GM23338 (cell line): ENCODE measurements around the gene SNRPA. TPM values are rescaled to one million over a fixed set of nuclear protein-coding genes. Genes with fewer than 3 reads are reported as not detected.
"Not testable (repeated sequence)": the region's sequence is repeated elsewhere in the genome, so short reads cannot be mapped to it uniquely, and the experiment has no call there.

Experiments
- ATAC-seq: fragments of 200-7000 bp; cut with Tn5 transposase; 3 replicates; pipeline ENCODE4 v1.9.1; 2020
- DNase-seq: peaks from one replicate; pipeline ENCODE4 v3.0.0-alpha.2; 2015; ENCODE audit warnings: low spot score
- H2AFZ ChIP-seq: fragments of 200-600 bp; sonication (generic); 2 replicates; pipeline ENCODE4 v1.8.0; 2016; ENCODE audit warnings: antibody characterized with exemption, mild to moderate bottlenecking, moderate library complexity
- H3F3A ChIP-seq: fragments of 200-600 bp; sonication (generic); replicated peaks from 2 replicates; pipeline ENCODE4 v1.8.0; 2017; ENCODE audit warnings: antibody characterized with exemption, mixed run types, low read depth
- H3K27ac ChIP-seq: fragments of 200-600 bp; sonication (generic); 2 replicates; pipeline ENCODE4 v1.6.1; 2016; ENCODE audit warnings: low read depth
- H3K27me3 ChIP-seq: fragments of 200-600 bp; sonication (generic); 2 replicates; pipeline ENCODE4 v1.8.0; 2016; ENCODE audit warnings: mild to moderate bottlenecking, mixed run types, moderate library complexity; ENCODE audit not compliant: insufficient read depth
- H3K36me3 ChIP-seq: fragments of 200-600 bp; sonication (generic); 2 replicates; pipeline ENCODE4 v1.8.0; 2016; ENCODE audit warnings: mild to moderate bottlenecking; ENCODE audit not compliant: insufficient read depth
- H3K4me1 ChIP-seq: fragments of 200-600 bp; sonication (generic); 2 replicates; pipeline ENCODE4 v1.8.0; 2016; ENCODE audit warnings: mild to moderate bottlenecking, moderate library complexity; ENCODE audit not compliant: insufficient read depth
- H3K4me2 ChIP-seq: fragments of 200-600 bp; sonication (generic); 2 replicates; pipeline ENCODE4 v1.7.1; 2017; ENCODE audit warnings: mixed run types
- H3K4me3 ChIP-seq: fragments of 200-600 bp; sonication (generic); 2 replicates; pipeline ENCODE4 v1.6.1; 2016; ENCODE audit warnings: mixed run types
- H3K79me2 ChIP-seq: fragments of 200-600 bp; sonication (generic); replicated peaks from 2 replicates; pipeline ENCODE4 v1.8.0; 2017; ENCODE audit warnings: mild to moderate bottlenecking; ENCODE audit not compliant: insufficient read depth
- H3K9me2 ChIP-seq: fragments of 200-600 bp; sonication (generic); 2 replicates; pipeline ENCODE4 v1.8.0; 2017; ENCODE audit not compliant: insufficient read depth
- H4K20me1 ChIP-seq: fragments of 200-600 bp; sonication (generic); replicated peaks from 2 replicates; pipeline ENCODE4 v1.8.0; 2017; ENCODE audit warnings: mild to moderate bottlenecking; ENCODE audit not compliant: insufficient read depth
- H3K27ac Mint-ChIP-seq: 2 replicates; pipeline ENCODE4 v1.8.0; 2020; ENCODE audit warnings: inconsistent platforms, mild to moderate bottlenecking, moderate library complexity, mixed read lengths
- H3K27me3 Mint-ChIP-seq: 3 replicates; pipeline ENCODE4 v1.8.0; 2022; ENCODE audit warnings: low read depth, mild to moderate bottlenecking, moderate library complexity, mixed read lengths, inconsistent platforms; ENCODE audit not compliant: insufficient read depth, poor library complexity
- H3K36me3 Mint-ChIP-seq: 3 replicates; pipeline ENCODE4 v1.8.0; 2021; ENCODE audit warnings: low read depth, mild to moderate bottlenecking, inconsistent platforms, moderate library complexity, mixed read lengths
- H3K4me1 Mint-ChIP-seq: 3 replicates; pipeline ENCODE4 v1.8.0; 2020; ENCODE audit warnings: mild to moderate bottlenecking, inconsistent platforms, mixed read lengths
- H3K4me3 Mint-ChIP-seq: 3 replicates; pipeline ENCODE4 v1.8.0; 2021; ENCODE audit warnings: moderate library complexity, mild to moderate bottlenecking, inconsistent platforms, mixed read lengths
- H3K9me3 Mint-ChIP-seq: 3 replicates; pipeline ENCODE4 v1.8.0; 2020; ENCODE audit warnings: moderate library complexity, mild to moderate bottlenecking, inconsistent platforms, mixed read lengths
- CREB1 ChIP-seq: fragments of 250-450 bp; sonication (Bioruptor Pico); IDR thresholded peaks from 2 replicates; pipeline ENCODE4 v1.5.0; 2020; ENCODE audit warnings: low read depth, mild to moderate bottlenecking, moderate library complexity
- ZNF114 ChIP-seq: fragments of 250-450 bp; sonication (Bioruptor Pico); IDR thresholded peaks from 2 replicates; pipeline ENCODE4 v1.5.0; 2020; ENCODE audit warnings: mild to moderate bottlenecking, moderate library complexity
- ZNF462 ChIP-seq: fragments of 250-450 bp; sonication (Bioruptor Pico); IDR thresholded peaks from 2 replicates; pipeline ENCODE4 v1.5.0; 2020; ENCODE audit warnings: mild to moderate bottlenecking, moderate library complexity
- polyA plus RNA-seq: library from polyadenylated mRNA; unstranded; fragments of >200 nt; fragmentation: Nextera tagmentation; extraction: Ambion mirVana; gene quantifications from 2 replicates; pipeline ENCODE4 v1.2.1, GENCODE V29; 2016
- total RNA-seq: library from RNA; depleted of rRNA; stranded (reverse); fragments of >200 nt; shearing (Covaris generic); gene quantifications from 2 replicates; pipeline ENCODE4 v1.2.3, GENCODE V29; 2014

SNRPA gene
- total and polyA plus RNA-seq, 2 experiments from 2014 or later, result 295 to 326 TPM

- TF ChIP-seq ZNF462 (no peak), ZNF114 (CRISPR knock-in tag) (no peak), CREB1 (CRISPR knock-in tag) (no peak)
These were observed 24.7 kb upstream of the SNRPA start (continued) for GRCh38 chr19:40726279-40726678.

- not testable (repeated sequence) for H3K4me3 Mint-ChIP-seq, H3K79me2 ChIP-seq, H3K27ac ChIP-seq, H3K27me3 Mint-ChIP-seq, H3F3A ChIP-seq, H4K20me1 ChIP-seq, H3K9me3 Mint-ChIP-seq, ATAC-seq, H2AFZ ChIP-seq, H3K4me1 Mint-ChIP-seq, H3K4me3 ChIP-seq, DNase-seq, H3K27me3 ChIP-seq, H3K9me2 ChIP-seq, H3K4me2 ChIP-seq, H3K4me1 ChIP-seq, H3K27ac Mint-ChIP-seq
- peaks cover 45% of the 10 kb centered on the region for H3K36me3 Mint-ChIP-seq
- H3K36me3 ChIP-seq, result peaks cover 15% of the 10 kb centered on the region
These were observed 20.9 kb upstream of the SNRPA start for GRCh38 chr19:40730065-40730464.

GRCh38 chr19:40732304-40732703, 18.7 kb upstream of the SNRPA start:
- not testable (repeated sequence) for H2AFZ ChIP-seq, H3K27ac Mint-ChIP-seq, H3K9me3 Mint-ChIP-seq, H3F3A ChIP-seq, H3K4me3 Mint-ChIP-seq, H4K20me1 ChIP-seq, H3K79me2 ChIP-seq, H3K27me3 ChIP-seq, H3K4me1 ChIP-seq, H3K9me2 ChIP-seq, ATAC-seq, H3K4me1 Mint-ChIP-seq, H3K27me3 Mint-ChIP-seq, H3K4me3 ChIP-seq, H3K4me2 ChIP-seq, H3K27ac ChIP-seq, DNase-seq
- H3K36me3 Mint-ChIP-seq, result peaks cover 53% of the 10 kb centered on the region
- H3K36me3 ChIP-seq, result peaks cover 15% of the 10 kb centered on the region
